Osteocyte (in vitro differentiated cells): ENCODE data around the gene RSPRY1. TPM values are rescaled to one million over a fixed set of nuclear protein-coding genes. Genes with fewer than 3 reads are reported as not detected.

Experiments
- DNase-seq: peaks from one replicate; pipeline ENCODE4 v3.0.0; 2021; ENCODE audit warnings: mixed read lengths; ENCODE audit not compliant: unreplicated experiment; ENCODE audit errors: extremely low spot score
- H3K27ac Mint-ChIP-seq: one replicate; pipeline ENCODE4 v1.8.0; 2021; ENCODE audit warnings: mild to moderate bottlenecking, mixed read lengths; ENCODE audit not compliant: unreplicated experiment
- H3K27me3 Mint-ChIP-seq: one replicate; pipeline ENCODE4 v1.8.0; 2021; ENCODE audit warnings: mixed read lengths; ENCODE audit not compliant: unreplicated experiment
- H3K36me3 Mint-ChIP-seq: one replicate; pipeline ENCODE4 v1.8.0; 2021; ENCODE audit warnings: mixed read lengths; ENCODE audit not compliant: unreplicated experiment
- H3K4me1 Mint-ChIP-seq: one replicate; pipeline ENCODE4 v1.8.0; 2021; ENCODE audit warnings: mixed read lengths; ENCODE audit not compliant: unreplicated experiment
- H3K4me3 Mint-ChIP-seq: one replicate; pipeline ENCODE4 v1.8.0; 2021; ENCODE audit warnings: mild to moderate bottlenecking, moderate library complexity, mixed read lengths; ENCODE audit not compliant: unreplicated experiment
- H3K9me3 Mint-ChIP-seq: one replicate; pipeline ENCODE4 v1.8.0; 2021; ENCODE audit warnings: mixed read lengths; ENCODE audit not compliant: unreplicated experiment
- CTCF ChIP-seq: fragments of 200-600 bp; sonication (generic); IDR thresholded peaks from 2 replicates; pipeline ENCODE4 v1.5.0; 2021; ENCODE audit warnings: antibody characterized with exemption, mild to moderate bottlenecking, moderate library complexity
- total RNA-seq: library from RNA; stranded (reverse); gene quantifications from 2 replicates; pipeline ENCODE4 v1.2.1, GENCODE V29; 2021

Gene RSPRY1
- total RNA-seq, 1 donor from 2014 or later = 49.3 TPM

- H3K9me3 Mint-ChIP-seq = no peaks in the 10 kb centered on the region
- peaks cover 3% of the 10 kb centered on the region for H3K27me3 Mint-ChIP-seq
- H3K36me3 Mint-ChIP-seq = no peaks in the 10 kb centered on the region
- H3K4me1 Mint-ChIP-seq = peaks cover 12% of the 10 kb centered on the region
- H3K27ac Mint-ChIP-seq = no peak overlapping the region
- no peak for TF ChIP-seq CTCF
- H3K4me3 Mint-ChIP-seq = peak overlapping the region; percentile 66
- no peak for DNase-seq
Observed at GRCh38 chr16:57283214-57283958, 97.3 kb downstream of the RSPRY1 start.

GRCh38 chr16:57283959-57284208, 97.8 kb downstream of the RSPRY1 start:
- no peak for TF ChIP-seq CTCF
- peak overlapping the region; percentile 66 for H3K4me3 Mint-ChIP-seq
- H3K27ac Mint-ChIP-seq = no peak overlapping the region
- peaks cover 12% of the 10 kb centered on the region for H3K4me1 Mint-ChIP-seq
- peaks cover 3% of the 10 kb centered on the region for H3K27me3 Mint-ChIP-seq
- no peaks in the 10 kb centered on the region for H3K36me3 Mint-ChIP-seq
- no peaks in the 10 kb centered on the region for H3K9me3 Mint-ChIP-seq
- DNase-seq = no peak

- H3K27ac Mint-ChIP-seq = no peak within 1 kb of the TSS
- no peaks in the 10 kb centered on the region for H3K9me3 Mint-ChIP-seq
- DNase-seq = peak; percentile 87
- TF ChIP-seq CTCF = no peak
- H3K36me3 Mint-ChIP-seq = no peaks in the 10 kb centered on the region
- H3K4me3 Mint-ChIP-seq = peak within 1 kb of the TSS; percentile 66
- H3K27me3 Mint-ChIP-seq = peaks cover 3% of the 10 kb centered on the region
- H3K4me1 Mint-ChIP-seq = peaks cover 12% of the 10 kb centered on the region
Observed at GRCh38 chr16:57284209-57284951, 98.3 kb downstream of the RSPRY1 start, which contains the start of gene PLLP. Gene PLLP (minus strand): TSS chr16:57284672. CDS start chr16:57284540, 132 bp downstream.

- TF ChIP-seq CTCF = no peak
- no peak for DNase-seq
- H3K4me3 Mint-ChIP-seq = peak overlapping the region; percentile 65
- peaks cover 12% of the 10 kb centered on the region for H3K4me1 Mint-ChIP-seq
- H3K36me3 Mint-ChIP-seq = no peaks in the 10 kb centered on the region
- no peak overlapping the region for H3K27ac Mint-ChIP-seq
- H3K9me3 Mint-ChIP-seq = no peaks in the 10 kb centered on the region
- H3K27me3 Mint-ChIP-seq = peaks cover 3% of the 10 kb centered on the region
Observed at GRCh38 chr16:57284952-57285363, 98.8 kb downstream of the RSPRY1 start.

- peaks cover 12% of the 10 kb centered on the region for H3K4me1 Mint-ChIP-seq
- DNase-seq = no peak
- H3K4me3 Mint-ChIP-seq = peak overlapping the region; percentile 65
- no peak for TF ChIP-seq CTCF
- peaks cover 3% of the 10 kb centered on the region for H3K27me3 Mint-ChIP-seq
- no peak overlapping the region for H3K27ac Mint-ChIP-seq
- no peaks in the 10 kb centered on the region for H3K36me3 Mint-ChIP-seq
- no peaks in the 10 kb centered on the region for H3K9me3 Mint-ChIP-seq
Observed at GRCh38 chr16:57285379-57285778, 99.2 kb downstream of the RSPRY1 start.
